Heart left ventricle (tissue), 16 donors: ENCODE results near the gene ADRA2B. TPM values are rescaled to one million over a fixed set of nuclear protein-coding genes. Genes with fewer than 3 reads are reported as not detected.

Experiments used
- ATAC-seq, 4 donors: fragments of 200-7000 bp; cut with Tn5 transposase; one replicate each; pipeline ENCODE4 v1.9.1; 2020 to 2022; ENCODE audit warnings: moderate library complexity in 4 of 4, mild to moderate bottlenecking in 3 of 4, moderate number of reproducible peaks in 1 of 4
- DNase-seq, 5 donors: peaks; one replicate each; pipeline ENCODE4 v3.0.0-alpha.2; 2020
- H3K27ac ChIP-seq, 12 donors: fragments of 200-600 bp; sonication (generic) in 4 of 12; one replicate each; pipeline versions ENCODE4 v1.5.0 to v1.8.0; 2016 to 2022; ENCODE audit warnings: mild to moderate bottlenecking in 2 of 12
- H3K27me3 ChIP-seq, 9 donors: fragments of 200-600 bp; sonication (generic) in 2 of 9; one replicate each; pipeline versions ENCODE4 v1.5.1 to v1.8.0; 2016 to 2022; ENCODE audit warnings: mild to moderate bottlenecking in 3 of 9
- H3K36me3 ChIP-seq, 9 donors: fragments of 200-600 bp; sonication (generic) in 2 of 9; one replicate each; pipeline versions ENCODE4 v1.5.0 to v1.8.0; 2018 to 2022; ENCODE audit warnings: mild to moderate bottlenecking in 2 of 9
- H3K4me1 ChIP-seq, 12 donors: fragments of 200-600 bp; sonication (generic) in 4 of 12; one replicate each; pipeline versions ENCODE4 v1.5.0 to v1.8.0; 2016 to 2022; ENCODE audit warnings: mild to moderate bottlenecking in 3 of 12
- H3K4me3 ChIP-seq, 12 donors: fragments of 200-600 bp; sonication (generic) in 4 of 12; one replicate each; pipeline versions ENCODE4 v1.5.0 to v1.8.0; 2017 to 2022; ENCODE audit warnings: mild to moderate bottlenecking in 9 of 12, moderate library complexity in 4 of 12
- H3K9me3 ChIP-seq, 12 donors: fragments of 200-600 bp; sonication (generic) in 4 of 12; one replicate each; pipeline versions ENCODE4 v1.5.0 to v1.8.0; 2016 to 2022; ENCODE audit warnings: mild to moderate bottlenecking in 1 of 12
- CTCF ChIP-seq, 12 donors: fragments of 200-600 bp; sonication (generic) in 4 of 12; IDR thresholded peaks; one replicate each; pipeline versions ENCODE4 v1.5.0 to v1.8.0; 2018 to 2022; ENCODE audit warnings: antibody characterized with exemption in 12 of 12, mild to moderate bottlenecking in 5 of 12
- POLR2A ChIP-seq, 2 donors: fragments of 450-650 bp; IDR thresholded peaks; one replicate each; pipeline ENCODE4 v1.6.1; 2017; ENCODE audit warnings: antibody characterized with exemption in 2 of 2, mild to moderate bottlenecking in 2 of 2, moderate library complexity in 2 of 2
- WGBS, 4 donors: extraction: QIAGEN DNeasy Blood & Tissue Kit in 2 of 4; methylation state at CpG; one replicate each; pipeline versions ENCODE4 v1.1.5 to v1.1.7; 2013 to 2018; 5-methylcytosine and 5-hydroxymethylcytosine counted together
- intact Hi-C, 10 donors: fragments of 100-400 bp; cut with DNase I; formaldehyde crosslinking; loops; one replicate each; pipeline versions ENCODE4 v1.11.1 to v1.14.2; 2022
- polyA plus RNA-seq, 2 donors: library from polyadenylated mRNA; stranded (reverse); fragments of 200-250 nt; gene quantifications; one replicate each; pipeline ENCODE4 v1.2.3, GENCODE V29; 2013
- total RNA-seq, 9 donors: library from RNA; depleted of rRNA in 2 of 9; stranded (reverse); fragments of >200 nt in 2 of 9; fragmentation: NEBNext Ultra II Directional in 3 of 9; extraction: Animal tissue kit (Norgen Biotek cat#: 25700) in 3 of 9; gene quantifications; one replicate each; pipeline versions ENCODE4 v1.1.0 to v1.2.4, GENCODE V29; 2016 to 2023
- donor health status: ischemic (EF 13 %, LVEDD 7.1; RV severe dilation, severe dysfunction).
- donor health status: healthy with polysubstance abuse.
- donor health status: DM: no; HTN: yes; CAD: no.
- donor health status: DM: no; HTN: no; CAD: no.
- donor health status: ischemic (EF 25% LVEDD 6.9; RV normal size, moderate dysfunction).
- donor health status: ischemic (EF 25% LVEDD 5.7; RV mildly dilated, moderate dysfunction).
- donor health status: healthy.
- donor health status: DM: yes; HTN: yes; CAD: no.
- donor health status: ischemic (EF 35%, LVEDD 5.7; RV mildly dilated, moderate dysfunction).
- donor health status: nonischemic (EF 11% LVEDD 7.7; RV severe dilation, severe dysfunction).
- donor health status: DM: yes; HTN: yes; CAD: no.
- donor health status: PGD.
- donor health status: ischemic (EF 29% LVEDD 5.4; RV normal size, mild dysfunction).
- donor health status: nonischemic (EF 23%, LVEDD 6.1; RV moderate dilation, normal function).

Gene ADRA2B
- total and polyA plus RNA-seq, 11 donors: 1.5 to 6.1 (median 3.5) TPM

DNA sequence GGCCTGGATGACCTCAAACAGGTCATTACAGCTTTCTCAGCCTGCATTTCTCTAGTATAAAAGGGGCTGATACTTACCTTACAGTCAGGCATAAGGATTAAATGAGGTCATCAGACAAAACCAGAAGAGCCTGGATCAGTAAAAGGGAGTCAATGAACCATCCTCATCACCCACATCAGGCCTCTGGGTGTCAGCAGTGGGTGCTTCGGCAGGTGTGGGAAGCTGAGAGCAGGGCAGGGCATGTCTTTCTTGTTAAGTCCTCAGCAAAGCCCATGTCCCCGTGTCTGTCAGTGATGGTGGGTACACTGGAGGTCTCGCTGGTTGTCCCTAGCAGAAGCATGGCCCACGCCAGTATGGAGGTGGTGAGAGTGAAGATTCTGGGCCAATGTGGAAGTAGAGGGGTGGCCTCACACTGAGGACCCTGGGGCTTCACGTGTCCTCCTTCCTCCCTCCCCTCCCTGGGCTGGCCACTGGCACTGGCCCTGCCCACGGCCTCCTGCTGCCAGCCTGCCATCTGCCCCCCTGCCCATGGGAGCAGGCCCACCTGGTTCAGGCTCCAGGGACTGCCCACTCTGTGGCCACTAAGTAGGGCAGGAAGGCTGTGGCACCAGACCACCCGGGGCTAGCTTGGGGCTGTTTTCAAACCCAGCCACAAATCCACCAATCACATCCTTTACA lies 4.4 kb downstream of the ADRA2B start:
- Histone ChIP-seq H3K27ac (no peak overlapping the region), H3K36me3 (no peaks in the 10 kb centered on the region), H3K9me3 (no peaks in the 10 kb centered on the region), H3K4me3 (no peak overlapping the region), H3K27me3 (peaks cover 0 to 18% (median 5%) of the 10 kb centered on the region in 9 donors), H3K4me1 (peaks cover 0 to 54% (median 31%) of the 10 kb centered on the region in 12 donors)
- 91 to 97% (median 94%) methylated on average over 4 to 7 of the region's 7 CpGs for whole genome bisulfite sequencing, 4 donors
- intact Hi-C loops: loop anchor here in 6 of 10 donors (2.0 to 10.0 kb wide), 5 partner anchors 29 to 107 kb away; no protein-coding TSS in a partner anchor
- TF ChIP-seq POLR2A (IDR thresholded peaks at IDR 0.05): no peak
- no peak for TF ChIP-seq CTCF (IDR thresholded peaks at IDR 0.05)
- DNase-seq: peak in 2 of 5 donors; percentile 15 to 30
- ATAC-seq: no peak

DNA sequence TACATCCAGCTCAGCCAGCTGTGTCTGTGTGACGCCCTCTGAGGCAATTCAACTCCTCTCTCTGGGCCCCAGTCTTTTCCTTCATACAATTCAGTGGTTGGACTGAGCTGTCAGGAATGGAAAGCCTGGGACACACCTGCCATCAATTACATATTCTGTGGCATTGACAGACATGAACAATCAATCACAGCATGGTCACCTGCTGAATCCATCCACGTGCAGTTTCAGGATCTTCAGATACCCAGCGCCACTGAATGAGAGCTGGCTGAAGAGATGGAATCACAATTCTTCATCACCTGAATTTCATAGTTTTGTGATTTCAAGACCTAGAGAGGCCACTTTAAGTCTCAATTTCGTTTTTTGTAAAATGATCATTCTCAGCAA lies 5.1 kb downstream of the ADRA2B start:
- Histone ChIP-seq H3K36me3 (no peaks in the 10 kb centered on the region), H3K4me1 (peaks cover 0 to 48% (median 27%) of the 10 kb centered on the region in 12 donors), H3K4me3 (no peak overlapping the region), H3K9me3 (no peaks in the 10 kb centered on the region), H3K27me3 (peaks cover 0 to 12% (median 4%) of the 10 kb centered on the region in 9 donors), H3K27ac (no peak overlapping the region)
- 90 to 95% (median 94%) methylated on average over 4 of the region's 4 CpGs for WGBS, 4 donors
- TF ChIP-seq CTCF (IDR thresholded peaks at IDR 0.05): no peak
- intact Hi-C loops: loop anchor here in 6 of 10 donors (2.0 to 10.0 kb wide), 5 partner anchors 28 to 106 kb away; no protein-coding TSS in a partner anchor
- ATAC-seq: no peak
- no peak for DNase-seq

DNA sequence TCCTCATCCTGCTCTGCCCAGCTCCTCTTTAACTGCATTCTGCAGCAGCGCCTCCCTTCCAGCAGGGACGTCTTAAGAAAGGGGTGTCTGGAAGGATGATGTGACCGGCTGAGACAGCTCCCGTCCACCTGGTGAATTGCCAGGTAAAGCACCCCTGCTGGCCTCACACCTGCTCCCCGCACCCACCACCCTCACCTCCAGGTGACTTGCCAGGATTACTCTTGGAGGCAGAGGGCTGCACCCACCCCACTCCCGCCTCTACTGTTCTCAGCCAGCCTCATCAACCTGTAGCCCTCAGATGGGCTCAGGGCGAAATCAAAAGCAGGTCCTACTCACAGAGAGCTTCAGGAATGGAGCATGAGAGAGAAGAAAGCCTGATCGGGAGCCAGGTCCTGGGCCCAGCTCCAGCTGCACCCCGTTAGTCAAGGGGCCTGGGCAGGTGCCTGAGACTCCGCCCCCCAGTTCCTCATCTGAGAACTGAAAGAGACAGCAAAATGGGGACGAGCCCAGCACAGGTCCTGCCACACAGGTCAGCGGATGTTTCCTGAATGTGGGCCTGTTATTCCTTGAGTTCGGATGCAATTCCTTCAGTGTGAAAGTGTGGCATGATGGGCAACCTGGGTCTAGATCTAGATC lies 5.6 kb downstream of the ADRA2B start:
- intact Hi-C loops: loop anchor here in 6 of 10 donors (2.0 to 10.0 kb wide), 5 partner anchors 28 to 106 kb away; no protein-coding TSS in a partner anchor
- WGBS, 4 donors: 93 to 94% (median 93%) methylated on average over 13 of the region's 13 CpGs
- H3K27ac ChIP-seq: peak overlapping the region in 1 of 12 donors; percentile 77

More for the DNA sequence above, 5.6 kb downstream of the ADRA2B start:
- Histone ChIP-seq H3K4me1 (peaks cover 0 to 44% (median 24%) of the 10 kb centered on the region in 12 donors), H3K27me3 (peaks cover 0 to 7% (median 0%) of the 10 kb centered on the region in 9 donors), H3K9me3 (peaks cover 0 to 5% (median 1%) of the 10 kb centered on the region in 12 donors), H3K36me3 (no peaks in the 10 kb centered on the region), H3K4me3 (no peak overlapping the region)
- no peak for TF ChIP-seq POLR2A (IDR thresholded peaks at IDR 0.05)
- TF ChIP-seq CTCF (IDR thresholded peaks at IDR 0.05): no peak
- no peak for ATAC-seq
- peak in 1 of 5 donors; percentile 23 for DNase-seq
